Fibroblast of villous mesenchyme (primary cell): ENCODE data around the gene BARHL2. TPM values are rescaled to one million over a fixed set of nuclear protein-coding genes. Genes with fewer than 3 reads are reported as not detected.

Experiments used
- DNase-seq: peaks from one replicate; pipeline ENCODE4 v3.0.0-alpha.2; 2010; ENCODE audit warnings: low read depth
- H3K4me3 ChIP-seq: 2 replicates; pipeline ENCODE4 v1.5.1; 2011; ENCODE audit warnings: low read depth, mild to moderate bottlenecking, low read length
- total RNA-seq: library from RNA; depleted of rRNA; stranded (reverse); fragments of >200 nt; gene quantifications from 2 replicates; pipeline ENCODE4 v1.2.3, GENCODE V29; 2012
- TF ChIP-seq, protein P1 (sequence below): IDR thresholded peaks from 2 replicates; pipeline ENCODE4 v1.5.1; 2012; ENCODE audit warnings: low read depth, mild to moderate bottlenecking, low read length; ENCODE audit not compliant: insufficient read depth

Gene BARHL2
- total RNA-seq, 1 donor, result not detected

DNA sequence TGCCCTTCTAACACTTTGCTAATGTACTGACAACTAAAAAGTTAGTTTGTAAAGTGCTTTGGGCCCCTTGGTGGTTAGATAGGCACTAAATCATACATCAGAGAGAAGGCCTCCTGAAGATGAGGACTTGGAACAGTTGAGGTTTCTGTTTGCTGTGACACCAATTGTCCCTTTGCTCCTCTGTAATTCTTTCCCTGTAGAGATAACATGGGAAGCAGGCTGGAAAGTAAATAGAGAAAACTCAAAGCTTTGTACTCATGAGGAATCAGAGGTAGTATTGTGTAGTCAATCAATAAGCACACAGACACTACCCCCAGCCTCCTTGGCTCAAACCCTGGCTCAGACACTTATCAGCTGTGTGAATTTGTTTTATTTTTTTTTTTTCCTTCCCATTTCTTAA lies 31.6 kb upstream of the BARHL2 start:
- TF ChIP-seq, protein P1, sequence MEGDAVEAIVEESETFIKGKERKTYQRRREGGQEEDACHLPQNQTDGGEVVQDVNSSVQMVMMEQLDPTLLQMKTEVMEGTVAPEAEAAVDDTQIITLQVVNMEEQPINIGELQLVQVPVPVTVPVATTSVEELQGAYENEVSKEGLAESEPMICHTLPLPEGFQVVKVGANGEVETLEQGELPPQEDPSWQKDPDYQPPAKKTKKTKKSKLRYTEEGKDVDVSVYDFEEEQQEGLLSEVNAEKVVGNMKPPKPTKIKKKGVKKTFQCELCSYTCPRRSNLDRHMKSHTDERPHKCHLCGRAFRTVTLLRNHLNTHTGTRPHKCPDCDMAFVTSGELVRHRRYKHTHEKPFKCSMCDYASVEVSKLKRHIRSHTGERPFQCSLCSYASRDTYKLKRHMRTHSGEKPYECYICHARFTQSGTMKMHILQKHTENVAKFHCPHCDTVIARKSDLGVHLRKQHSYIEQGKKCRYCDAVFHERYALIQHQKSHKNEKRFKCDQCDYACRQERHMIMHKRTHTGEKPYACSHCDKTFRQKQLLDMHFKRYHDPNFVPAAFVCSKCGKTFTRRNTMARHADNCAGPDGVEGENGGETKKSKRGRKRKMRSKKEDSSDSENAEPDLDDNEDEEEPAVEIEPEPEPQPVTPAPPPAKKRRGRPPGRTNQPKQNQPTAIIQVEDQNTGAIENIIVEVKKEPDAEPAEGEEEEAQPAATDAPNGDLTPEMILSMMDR, result no peak
- DNase-seq, result no peak
- H3K4me3 ChIP-seq, result no peak overlapping the region

- TF ChIP-seq, protein P1, result no peak
- DNase-seq, result no peak
- H3K4me3 ChIP-seq, result no peak overlapping the region
Measured at GRCh38 chr1:90746857-90747256, 29.8 kb upstream of the BARHL2 start.

DNA sequence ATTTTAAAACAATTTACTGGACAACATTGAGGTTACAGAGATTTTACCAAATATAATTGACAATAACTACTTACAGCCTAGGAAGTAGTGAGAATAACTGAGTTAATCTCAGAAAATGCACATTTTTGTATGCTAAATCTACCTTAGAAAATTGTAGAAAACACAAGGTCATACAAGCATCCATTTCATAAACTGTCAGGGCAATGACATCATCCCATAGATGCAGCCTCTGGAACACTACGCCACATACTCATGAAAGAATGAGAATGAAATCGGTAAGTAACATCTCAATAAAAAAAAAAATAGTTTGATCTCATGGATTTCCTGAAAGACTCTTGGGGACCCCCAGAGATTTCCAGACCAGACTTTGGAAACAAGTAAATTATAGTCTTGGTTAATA lies 28.9 kb upstream of the BARHL2 start:
- TF ChIP-seq, protein P1, result no peak
- no peak overlapping the region for H3K4me3 ChIP-seq
- no peak for DNase-seq

DNA sequence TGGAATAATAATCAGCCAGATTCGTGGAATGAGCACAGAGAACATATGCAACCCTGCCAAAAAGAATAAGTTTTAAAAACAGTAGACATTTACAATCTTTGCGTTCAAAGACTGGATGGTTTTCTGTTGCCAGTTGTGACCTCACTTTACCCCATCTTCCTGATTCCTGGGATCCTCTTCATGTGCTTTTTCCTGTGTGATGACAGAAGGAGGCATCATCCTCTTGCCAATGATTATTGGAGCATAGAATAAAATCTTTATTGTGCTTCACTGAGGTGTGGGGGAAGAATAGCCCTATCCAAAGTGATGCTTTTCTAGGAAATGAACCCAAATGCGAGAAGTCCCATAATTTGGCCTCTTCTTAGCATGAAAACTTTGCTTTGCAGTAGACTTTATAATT lies 15.0 kb upstream of the BARHL2 start:
- TF ChIP-seq, protein P1, result no peak
- no peak for DNase-seq

DNA sequence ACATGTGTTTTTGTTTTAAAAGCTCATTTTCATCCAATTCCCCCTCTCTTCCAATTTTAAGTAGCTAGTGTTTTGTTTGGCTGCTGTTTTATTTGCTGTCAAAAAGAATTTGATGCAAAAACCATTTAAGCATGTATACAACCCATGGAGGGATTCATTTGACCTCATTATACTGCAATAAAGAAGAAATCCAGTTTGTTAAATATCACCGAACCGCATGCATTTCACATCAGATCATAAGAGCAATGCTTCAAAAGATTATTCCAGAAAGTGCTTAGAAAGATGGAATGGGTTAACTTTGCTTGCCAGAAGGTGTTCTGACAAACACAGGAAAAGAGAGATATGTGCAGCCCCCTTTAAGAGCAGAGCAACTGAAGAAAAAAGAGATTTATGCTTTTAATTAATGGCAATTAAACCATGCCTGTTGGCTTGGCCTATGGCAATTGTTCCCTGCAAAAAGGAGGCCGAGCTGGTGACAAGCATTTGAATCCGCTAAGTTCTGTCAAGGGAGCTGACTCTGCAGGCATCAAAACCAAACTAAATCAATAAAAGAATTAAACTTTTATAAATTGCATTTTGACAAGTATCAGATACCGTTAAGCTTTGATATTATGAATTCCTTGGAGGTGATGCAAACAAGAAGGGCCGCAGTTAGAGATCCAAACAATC lies 14.4 kb upstream of the BARHL2 start:
- DNase-seq, result no peak
- TF ChIP-seq, protein P1, result no peak

More for the DNA sequence above, 15.0 kb upstream of the BARHL2 start:
- H3K4me3 ChIP-seq, result no peak overlapping the region

DNA sequence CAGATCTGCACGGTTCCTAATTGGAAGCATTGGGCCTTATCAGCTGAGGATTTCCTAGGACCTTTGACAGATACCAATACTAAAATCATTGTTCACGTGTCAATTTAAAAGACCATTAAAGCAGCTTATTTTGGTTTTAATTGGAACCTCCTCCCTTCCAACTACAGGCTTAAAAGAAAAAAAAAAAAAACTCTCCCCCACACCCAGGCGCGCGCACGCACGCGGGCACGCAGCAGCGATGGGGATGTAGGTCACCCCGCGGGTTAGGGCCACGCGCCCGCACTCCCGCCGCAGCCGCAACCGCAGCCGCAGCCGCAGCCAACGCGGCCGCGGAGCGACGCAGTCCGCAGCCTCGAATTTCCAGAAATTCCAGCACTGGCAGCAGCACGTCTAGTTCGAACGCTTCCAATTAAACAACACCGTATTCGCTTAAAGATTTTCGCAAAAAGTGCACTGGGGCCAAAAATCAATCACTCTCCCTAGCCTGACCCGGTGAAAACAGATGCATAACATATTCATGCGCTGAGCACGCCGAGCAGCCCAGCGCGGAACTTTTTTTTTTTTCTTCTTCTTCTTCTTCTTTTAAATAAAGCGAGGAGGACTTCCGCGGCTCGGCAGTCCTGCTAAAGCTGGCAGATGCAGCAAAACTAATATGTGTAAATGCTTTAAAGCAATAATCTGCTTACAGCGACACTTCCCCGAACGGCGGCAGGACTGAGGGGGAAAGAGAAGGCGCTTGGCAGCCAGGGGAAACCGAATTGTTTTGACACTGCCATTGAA lies 13.3 kb upstream of the BARHL2 start:
- H3K4me3 ChIP-seq, result peak overlapping the region; percentile 14

More for the DNA sequence above, 14.4 kb upstream of the BARHL2 start:
- no peak overlapping the region for H3K4me3 ChIP-seq

More for the DNA sequence above, 13.3 kb upstream of the BARHL2 start:
- DNase-seq, result no peak
- TF ChIP-seq, protein P1, result no peak
